Measurements from ENCODE around the gene SMYD3. TPM values are rescaled to one million over a fixed set of nuclear protein-coding genes. Genes with fewer than 3 reads are reported as not detected.

SMYD3 gene
- total and polyA plus RNA-seq, 2 donors (not counting 1 experiment from before 2014, with no cell fraction given): 9.7 to 37.2 TPM

GRCh38 chr1:246035060-246035541 is 472.0 kb downstream of the SMYD3 start:
- ChIA-PET CTCF (no interaction called here), POLR2A (no interaction called here)
- Histone ChIP-seq H3K36me3 (replicated peaks in 1 of 2; ENCODE audit: control extremely low read depth in 1 of 2, control insufficient read depth in 1 of 2, extremely low read depth in 1 of 2, insufficient read depth in 2 of 2, low read length in 1 of 2) (no peaks in the 10 kb centered on the region), H3K9me3 (ENCODE audit: control extremely low read depth in 1 of 3, control insufficient read depth in 2 of 3, insufficient read depth in 1 of 3, low read length in 2 of 3) (no peaks in the 10 kb centered on the region), H3K27me3 (replicated peaks in 1 of 4; ENCODE audit: control extremely low read depth in 1 of 4, control insufficient read depth in 3 of 4, insufficient read depth in 4 of 4, low read length in 3 of 4) (no peaks in the 10 kb centered on the region), H2AFZ (ENCODE audit: insufficient read depth, low read depth, low read length, poor library complexity, severe bottlenecking) (no peak overlapping the region), H3K4me3 (ENCODE audit: control extremely low read depth in 1 of 5, extremely low read depth in 1 of 5, insufficient read depth in 1 of 5, low read depth in 2 of 5, low read length in 4 of 5) (no peak overlapping the region), H3K79me2 (ENCODE audit: control insufficient read depth, insufficient read depth, low read length) (no peaks in the 10 kb centered on the region), H3K4me1 (ENCODE audit: control insufficient read depth in 2 of 2, insufficient read depth in 2 of 2, low read length in 2 of 2) (no peaks in the 10 kb centered on the region), H3K9ac (ENCODE audit: low read length) (no peak overlapping the region), H4K20me1 (ENCODE audit: control insufficient read depth, insufficient read depth, low read length, poor library complexity, severe bottlenecking) (no peaks in the 10 kb centered on the region), H3K4me2 (replicated peaks; ENCODE audit: low read depth, low read length, poor library complexity, severe bottlenecking) (no peak overlapping the region), H3K27ac (ENCODE audit: low read length in 2 of 2) (no peak overlapping the region)
- WGBS (ENCODE audit: insufficient coverage): 99% methylated on average over 10 of the region's 11 CpGs
- no peak for ATAC-seq (ENCODE audit: low read depth)
- no peaks in the 10 kb centered on the region for H3K27me3 Mint-ChIP-seq
- TF ChIP-seq EZH2 (IDR thresholded peaks at IDR 0.05; ENCODE audit: borderline replicate concordance, insufficient read depth, low read depth, low read length, poor library complexity, severe bottlenecking) (no peak), CTCF (IDR thresholded peaks at IDR 0.05) (no peak)
- no peak for DNase-seq
- no peaks in the 10 kb centered on the region for H3K4me1 Mint-ChIP-seq
- H3K27ac Mint-ChIP-seq: no peak overlapping the region
- H3K4me3 Mint-ChIP-seq: no peak overlapping the region
- intact Hi-C loops (cut with micrococcal nuclease): no loop called here
- no peaks in the 10 kb centered on the region for H3K9me3 Mint-ChIP-seq (ENCODE audit: insufficient read depth)

GRCh38 chr1:246034630-246035029 is 472.4 kb downstream of the SMYD3 start:
- Mint-ChIP-seq H3K27me3 (no peaks in the 10 kb centered on the region), H3K4me3 (no peak overlapping the region), H3K4me1 (peaks cover under 1% of the 10 kb centered on the region), H3K9me3 (ENCODE audit: insufficient read depth) (no peaks in the 10 kb centered on the region), H3K27ac (no peak overlapping the region)
- CTCF ChIA-PET: no interaction called here
- no peaks in the 10 kb centered on the region for H4K20me1 ChIP-seq (ENCODE audit: control insufficient read depth, insufficient read depth, low read length, poor library complexity, severe bottlenecking)
- no peak overlapping the region for H3K4me3 ChIP-seq (ENCODE audit: control extremely low read depth in 1 of 5, extremely low read depth in 1 of 5, insufficient read depth in 1 of 5, low read depth in 2 of 5, low read length in 4 of 5)
- no peaks in the 10 kb centered on the region for H3K79me2 ChIP-seq (ENCODE audit: control insufficient read depth, insufficient read depth, low read length)
- WGBS (ENCODE audit: insufficient coverage): 100% methylated on average over 7 of the region's 12 CpGs
- H3K36me3 ChIP-seq (replicated peaks in 1 of 2; ENCODE audit: control extremely low read depth in 1 of 2, control insufficient read depth in 1 of 2, extremely low read depth in 1 of 2, insufficient read depth in 2 of 2, low read length in 1 of 2): no peaks in the 10 kb centered on the region
- H3K9me3 ChIP-seq (ENCODE audit: control extremely low read depth in 1 of 3, control insufficient read depth in 2 of 3, insufficient read depth in 1 of 3, low read length in 2 of 3): no peaks in the 10 kb centered on the region
- no peaks in the 10 kb centered on the region for H3K27me3 ChIP-seq (replicated peaks in 1 of 4; ENCODE audit: control extremely low read depth in 1 of 4, control insufficient read depth in 3 of 4, insufficient read depth in 4 of 4, low read length in 3 of 4)
- TF ChIP-seq CTCF (IDR thresholded peaks at IDR 0.05) (no peak), EZH2 (IDR thresholded peaks at IDR 0.05; ENCODE audit: borderline replicate concordance, insufficient read depth, low read depth, low read length, poor library complexity, severe bottlenecking) (no peak)
- ATAC-seq (ENCODE audit: low read depth) (no peak), DNase-seq (no peak)
- H3K9ac ChIP-seq (ENCODE audit: low read length): no peak overlapping the region
- no peak overlapping the region for H2AFZ ChIP-seq (ENCODE audit: insufficient read depth, low read depth, low read length, poor library complexity, severe bottlenecking)
- H3K4me2 ChIP-seq (replicated peaks; ENCODE audit: low read depth, low read length, poor library complexity, severe bottlenecking): no peak overlapping the region
- no peaks in the 10 kb centered on the region for H3K4me1 ChIP-seq (ENCODE audit: control insufficient read depth in 2 of 2, insufficient read depth in 2 of 2, low read length in 2 of 2)
- no peak overlapping the region for H3K27ac ChIP-seq (ENCODE audit: low read length in 2 of 2)
- intact Hi-C loops (cut with micrococcal nuclease): no loop called here
- POLR2A ChIA-PET: no interaction called here
